Myocyte (in vitro differentiated cells): ENCODE results near the gene ZNF135. TPM values are rescaled to one million over a fixed set of nuclear protein-coding genes. Genes with fewer than 3 reads are reported as not detected.

ENCODE experiments used
- DNase-seq: peaks from one replicate; pipeline ENCODE4 v3.0.0-alpha.2; 2012; ENCODE audit warnings: low read depth
- total RNA-seq: library from RNA; depleted of rRNA; stranded (reverse); fragments of >200 nt; gene quantifications from 2 replicates; pipeline ENCODE4 v1.2.3, GENCODE V29; 2014

Gene ZNF135
- total RNA-seq, 1 donor from 2014 or later: 0.51 TPM

DNA sequence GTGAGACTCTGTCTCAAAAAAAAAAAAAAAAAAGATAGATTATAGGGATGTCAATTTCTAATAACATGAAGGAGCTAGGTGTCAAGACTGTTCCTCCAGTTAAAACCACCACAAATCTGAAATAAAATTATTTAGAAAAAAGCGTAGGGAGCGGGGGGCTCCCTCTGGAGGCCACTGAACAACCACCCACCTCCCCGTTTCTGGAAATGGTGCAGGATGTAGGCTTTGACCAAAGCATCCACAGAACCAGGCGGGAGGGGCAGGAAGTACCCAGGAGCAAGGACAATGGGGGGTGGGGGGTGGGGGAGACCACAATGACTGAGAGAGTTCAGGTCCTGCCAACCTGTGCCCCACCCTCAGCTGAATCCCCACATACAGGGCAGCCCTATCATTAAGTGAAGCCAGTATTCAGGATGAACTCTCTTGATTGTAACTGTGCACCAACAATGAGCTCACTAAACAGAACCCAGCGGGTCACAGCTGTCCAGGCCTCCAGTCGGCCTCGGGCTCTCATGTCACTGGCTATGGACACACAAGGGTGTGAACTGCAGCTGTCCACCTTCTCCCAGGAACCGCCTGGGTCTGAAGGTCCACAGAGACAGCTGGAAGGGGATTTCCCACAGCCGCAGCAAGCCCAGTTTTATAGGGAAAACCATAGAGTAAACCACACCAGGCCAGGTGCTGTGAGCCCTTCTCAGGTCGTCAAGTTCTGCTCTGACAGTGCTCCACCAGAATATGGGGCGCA, 32.3 kb downstream of the ZNF135 start:
- DNase-seq: peak; percentile 90

DNA sequence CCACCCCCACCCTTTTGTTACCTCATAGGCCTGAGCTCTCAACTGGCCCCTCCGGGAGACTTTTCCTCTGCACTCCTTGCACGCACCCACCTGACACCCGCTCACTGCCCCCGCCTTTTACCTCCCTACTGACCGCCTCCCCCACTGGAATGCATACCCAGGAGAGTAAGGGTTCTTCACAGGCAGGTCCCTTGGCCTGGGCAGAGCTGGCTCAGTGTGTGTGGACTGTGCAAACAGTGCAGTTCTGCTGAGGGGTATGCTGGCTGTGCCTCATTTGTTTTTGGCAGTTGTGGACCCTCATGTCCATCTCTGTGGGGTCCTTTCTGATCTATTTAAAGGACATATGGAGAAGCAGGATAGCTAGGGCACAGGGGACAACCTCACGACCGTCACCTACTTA, 34.0 kb downstream of the ZNF135 start:
- no peak for DNase-seq

DNA sequence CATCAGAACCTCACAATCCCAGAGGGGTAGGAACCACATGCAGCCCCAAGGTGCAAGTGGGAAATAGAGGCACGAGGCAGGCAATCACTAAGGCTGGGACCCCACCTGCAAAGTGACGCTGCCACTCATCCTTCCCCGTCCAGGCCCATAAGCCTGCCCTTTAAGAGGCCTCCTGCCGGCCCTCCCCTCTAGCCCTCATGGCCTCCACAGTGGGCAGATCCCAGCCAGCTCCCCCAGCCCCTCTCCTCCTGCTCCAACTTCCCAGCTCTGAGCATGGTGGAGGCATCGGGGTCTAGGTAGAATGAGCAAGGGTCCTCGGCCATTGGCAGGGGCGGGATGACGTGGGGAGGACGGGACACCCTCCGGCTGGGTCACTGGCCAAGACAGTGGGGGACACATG, 36.2 kb downstream of the ZNF135 start:
- DNase-seq: no peak

DNA sequence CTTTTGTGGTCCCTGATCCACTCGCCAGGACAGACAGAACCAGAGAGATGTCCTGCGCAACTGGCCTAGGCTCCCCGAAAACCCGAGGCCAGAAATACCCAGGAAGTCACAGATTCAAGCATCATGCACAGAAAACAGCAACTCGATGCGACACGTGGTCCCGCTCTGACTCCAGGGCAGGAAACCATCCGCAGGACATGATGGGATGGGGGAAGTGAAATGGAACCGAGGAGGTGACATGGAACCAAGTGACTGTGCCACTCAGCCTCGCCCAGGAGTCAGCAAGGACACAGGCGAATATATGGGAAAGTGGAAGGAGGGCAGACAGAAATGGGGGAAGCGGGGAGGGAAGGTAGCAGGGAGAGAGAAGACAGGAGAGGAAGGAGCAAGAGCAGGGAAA, 37.8 kb downstream of the ZNF135 start:
- no peak for DNase-seq

DNA sequence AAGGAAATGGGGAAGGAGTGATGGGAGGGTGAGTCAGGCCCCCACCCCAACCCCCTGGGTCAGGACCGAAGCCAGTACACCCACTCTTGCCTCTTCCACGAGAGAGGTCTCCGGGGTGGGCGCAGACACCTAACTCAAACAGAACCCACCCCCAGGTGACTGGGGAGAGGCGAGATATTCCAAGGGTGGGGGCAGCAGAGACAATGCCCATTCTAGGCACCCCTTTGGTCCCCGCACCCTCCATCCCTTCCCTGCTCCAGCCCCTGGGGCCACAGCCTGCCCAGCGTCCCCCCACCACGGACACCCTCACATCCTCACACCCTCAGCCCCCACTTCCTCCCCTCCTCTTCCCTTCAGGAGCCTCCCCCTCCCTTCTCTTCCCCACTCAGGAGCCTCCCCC, 38.3 kb downstream of the ZNF135 start:
- no peak for DNase-seq

DNA sequence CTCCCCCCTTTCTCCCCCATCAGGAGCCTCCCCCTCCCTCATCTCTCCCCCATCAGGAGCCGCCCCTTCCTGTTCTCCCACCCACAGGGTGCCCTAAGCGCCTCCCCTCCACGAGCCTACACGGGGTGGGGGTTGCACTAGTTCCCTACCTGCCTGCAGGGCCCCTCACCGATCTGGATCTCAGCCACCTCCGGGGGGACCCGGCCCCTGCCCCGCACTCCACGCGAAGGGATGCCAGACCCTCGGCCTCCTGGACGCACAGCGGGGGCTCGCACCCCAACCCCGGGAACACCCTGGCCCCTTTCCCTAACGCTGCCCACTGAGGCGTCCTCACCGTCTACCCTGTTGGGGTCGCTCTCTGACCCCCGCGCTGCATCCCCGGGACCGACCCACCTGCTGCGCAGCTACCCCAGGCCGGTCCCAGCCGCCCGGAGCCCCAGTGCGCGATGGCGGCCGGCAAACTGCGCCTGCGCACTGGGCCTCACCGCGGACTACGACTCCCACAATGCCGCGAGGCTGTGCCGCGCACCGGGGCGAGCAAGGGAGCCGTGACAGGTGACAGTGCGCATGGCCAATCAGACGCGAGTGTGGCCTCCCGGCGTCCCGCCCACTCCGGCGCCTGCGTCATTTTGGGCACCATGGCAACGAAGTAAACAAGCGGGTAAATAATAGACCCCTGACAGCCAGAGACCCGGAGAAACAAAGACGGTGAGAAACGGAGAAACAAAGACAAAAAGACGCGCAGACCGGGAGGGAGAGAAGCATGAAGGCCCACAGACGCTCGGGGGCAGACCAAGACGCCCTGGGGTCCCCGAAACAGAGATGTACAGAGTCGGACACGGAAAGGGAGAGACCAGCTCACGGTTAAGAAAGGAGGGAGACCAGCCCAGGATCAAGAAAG, 38.9 kb downstream of the ZNF135 start, which contains the start of gene ZSCAN18:
Gene ZSCAN18, minus strand, starts transcription at position 451 of the 901 bp plus-strand sequence. CDS start 7,964 bp downstream, outside the sequence.
- peak; percentile 98 for DNase-seq

DNA sequence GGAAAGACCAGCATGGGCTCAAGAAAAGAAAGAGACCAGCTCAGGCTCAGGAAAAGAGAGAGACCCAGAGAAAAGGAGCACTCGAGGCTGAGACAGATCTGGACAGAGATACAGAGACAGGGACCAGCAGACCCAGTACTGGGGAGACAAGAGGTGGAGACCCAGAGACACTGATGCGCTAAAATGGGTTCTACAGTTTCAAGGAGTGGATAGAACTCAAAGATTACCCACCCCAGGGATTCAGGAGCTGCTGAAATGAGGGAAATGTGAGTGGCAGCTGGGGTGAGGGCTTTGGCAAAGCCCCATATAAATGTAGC, 39.6 kb downstream of the ZNF135 start:
- no peak for DNase-seq

DNA sequence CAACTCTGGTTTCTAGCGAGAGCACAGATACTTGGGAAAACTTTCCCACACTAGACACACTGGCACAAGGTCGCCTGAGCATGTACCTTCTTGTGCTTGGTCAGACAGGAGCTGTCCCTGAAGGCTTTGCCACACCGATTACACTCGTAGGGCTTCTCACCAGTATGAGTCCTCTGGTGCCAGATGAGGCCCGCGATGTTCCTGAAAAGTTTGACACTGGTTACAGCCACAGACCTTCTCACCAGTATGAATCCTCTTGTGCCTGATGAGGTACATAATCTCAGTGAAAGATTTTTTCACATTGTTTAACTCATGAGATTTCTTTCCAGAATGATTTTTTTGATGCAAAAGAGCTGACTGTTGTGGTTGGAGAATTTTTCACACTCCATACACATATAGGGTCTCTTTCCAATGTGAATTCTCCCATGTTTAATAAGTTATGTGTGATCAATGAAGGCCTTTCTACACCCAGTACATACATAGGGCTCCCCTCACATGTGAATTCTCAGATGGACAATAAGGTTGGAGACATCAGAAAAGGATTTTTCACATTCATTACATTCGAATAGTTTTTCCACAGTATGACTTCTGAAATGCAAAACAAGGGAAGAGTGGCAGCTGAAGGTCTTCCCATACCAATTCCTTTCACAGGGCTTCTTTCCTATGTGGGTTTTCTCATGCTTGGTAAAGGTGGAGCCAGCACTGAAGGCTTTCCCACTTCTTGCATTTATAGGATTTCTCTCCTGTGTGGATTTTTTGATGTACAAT, 48.9 kb downstream of the ZNF135 start:
- no peak for DNase-seq

DNA sequence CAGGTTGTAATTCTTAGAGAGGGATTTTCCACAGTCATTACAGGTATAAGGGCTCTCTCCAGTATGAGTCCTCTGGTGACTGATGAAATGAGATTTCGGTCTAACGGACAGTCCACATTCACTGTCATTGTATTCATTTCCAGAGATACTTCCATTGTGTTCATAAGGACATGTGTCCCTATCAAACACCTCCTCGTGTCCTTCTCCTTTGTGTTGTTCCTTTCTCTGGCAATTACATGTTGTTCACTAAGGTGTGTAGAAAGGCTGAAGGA, 49.4 kb downstream of the ZNF135 start:
- DNase-seq: no peak

DNA sequence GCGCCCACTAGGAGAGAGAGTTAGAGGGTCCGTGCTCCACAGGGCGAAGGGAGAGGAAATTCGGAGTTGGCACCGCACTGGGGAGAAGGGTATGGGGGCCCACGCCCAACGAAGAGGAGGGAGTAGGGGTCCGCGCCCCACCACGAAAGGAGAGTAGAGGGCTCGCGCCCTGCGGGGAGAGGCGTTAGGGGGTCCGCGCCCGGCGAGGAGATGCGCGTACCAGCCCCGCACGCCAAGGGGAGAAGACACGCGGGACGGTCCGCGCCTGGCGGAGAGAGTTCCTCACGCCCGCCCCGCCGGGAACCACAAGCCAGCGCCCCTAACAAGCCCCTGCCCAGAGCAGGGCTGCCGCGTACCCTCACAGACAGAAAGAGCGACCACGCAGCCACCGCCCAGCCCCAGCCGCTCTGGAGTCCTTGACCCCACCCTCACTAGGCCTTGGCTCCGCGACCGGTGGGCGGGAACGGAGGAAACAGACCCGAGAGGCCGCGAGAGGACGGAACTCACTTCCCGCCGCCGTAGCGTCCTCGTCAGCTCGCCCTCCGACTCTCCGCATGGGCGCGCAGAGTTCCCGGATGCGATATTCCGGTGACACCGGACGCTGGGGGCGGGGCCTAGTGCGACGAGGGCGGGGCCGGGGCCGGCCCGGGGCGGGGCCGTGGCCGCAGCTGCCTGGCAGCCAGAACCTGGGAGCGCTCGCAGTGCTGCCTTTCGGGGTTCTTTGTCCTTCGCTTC, 58.9 kb downstream of the ZNF135 start:
- no peak for DNase-seq

DNA sequence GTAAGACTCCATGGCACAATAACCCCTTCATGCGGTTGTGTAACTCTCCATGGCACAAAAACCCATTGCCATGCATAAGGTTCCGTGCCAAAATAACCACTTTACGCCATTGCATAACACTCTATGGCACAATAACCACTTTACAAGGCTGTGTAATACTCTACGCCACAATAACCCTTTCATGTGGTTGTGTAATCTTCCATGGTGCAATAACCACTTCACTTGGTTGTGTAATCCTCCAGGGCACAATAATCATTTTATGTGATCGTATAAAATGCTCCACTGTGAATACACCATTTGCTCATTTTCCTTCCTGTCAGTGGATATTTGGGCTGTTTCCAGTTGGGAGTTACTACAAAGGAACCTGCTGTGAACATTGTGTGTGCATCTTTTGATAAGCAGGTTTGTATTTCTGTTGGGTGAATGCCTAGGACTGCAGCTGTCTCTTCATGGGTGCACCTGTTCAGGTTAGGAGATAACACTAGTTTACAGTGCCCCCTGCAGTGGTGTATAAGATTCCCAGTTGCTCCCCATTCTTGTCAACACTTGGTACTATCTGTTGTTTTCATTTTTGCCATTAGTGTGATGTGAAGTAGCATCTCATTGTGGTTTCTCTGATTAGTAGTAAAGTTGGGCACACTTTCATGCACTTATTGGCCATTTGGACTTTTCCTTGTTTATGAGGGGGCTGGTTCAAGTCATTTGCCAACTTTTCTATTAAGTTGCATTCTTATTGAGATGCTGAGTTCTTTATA, 60.1 kb downstream of the ZNF135 start:
- no peak for DNase-seq

Other genes with a start within 250 kb of the ZNF135 start
- gene ZNF552, start 244.4 kb upstream of the ZNF135 start, total RNA-seq: 2.0 and 2.5 TPM in 2 replicates
- gene ZNF587B, start 229.0 kb upstream of the ZNF135 start, total RNA-seq: 4.8 and 5.7 TPM in 2 replicates
- gene ZNF587, start 209.4 kb upstream of the ZNF135 start, total RNA-seq: 13.5 and 13.8 TPM in 2 replicates
- gene ZNF814, start 170.2 kb upstream of the ZNF135 start, total RNA-seq: 3.1 and 7.2 TPM in 2 replicates
- 8.1 and 10.9 TPM in 2 replicates for gene ZNF417, start 142.7 kb upstream of the ZNF135 start, total RNA-seq
- gene ZNF418, start 123.9 kb upstream of the ZNF135 start, total RNA-seq: 3.1 and 4.7 TPM in 2 replicates
- gene ZNF256, start 111.6 kb upstream of the ZNF135 start, total RNA-seq: 3.1 and 3.9 TPM in 2 replicates
- 0.21 and 0.52 TPM in 2 replicates for gene C19orf18, start 84.7 kb upstream of the ZNF135 start, total RNA-seq
- 16.6 and 22.1 TPM in 2 replicates for gene ZNF606, start 56.5 kb upstream of the ZNF135 start, total RNA-seq
- not detected in 2 replicates for gene ZSCAN1, start 25.3 kb upstream of the ZNF135 start, total RNA-seq
- gene ZSCAN18, start 38.9 kb downstream of the ZNF135 start, total RNA-seq: 85.6 and 96.7 TPM in 2 replicates
- gene ZNF329, start 91.5 kb downstream of the ZNF135 start, total RNA-seq: 11.2 and 13.2 TPM in 2 replicates
- 13.8 and 15.2 TPM in 2 replicates for gene ZNF274, start 123.8 kb downstream of the ZNF135 start, total RNA-seq
- 30.2 and 39.2 TPM in 2 replicates for gene ZNF544, start 169.6 kb downstream of the ZNF135 start, total RNA-seq
- gene ZNF8, start 219.7 kb downstream of the ZNF135 start, total RNA-seq: 7.6 and 8.0 TPM in 2 replicates
- gene ERVK3-1, start 246.1 kb downstream of the ZNF135 start, total RNA-seq: 33.9 and 54.9 TPM in 2 replicates